PC-3 (cell line): ENCODE measurements around the gene PASK.

Source experiments
- CTCF ChIP-seq: fragments of 300-600 bp; sonication (generic); conservative IDR thresholded peaks from 2 replicates; pipeline ENCODE4 v1.5.1; 2017; ENCODE audit warnings: antibody characterized with exemption, low read depth, mild to moderate bottlenecking, low read length
- EZH2 ChIP-seq: fragments of 300-600 bp; sonication (generic); IDR thresholded peaks from one replicate; pipeline ENCODE4 v1.6.1; 2017; ENCODE audit warnings: antibody characterized with exemption, mild to moderate bottlenecking, low read length; ENCODE audit not compliant: unreplicated experiment
- EZH2phosphoT487 ChIP-seq: fragments of 300-600 bp; sonication (generic); IDR thresholded peaks from 2 replicates; pipeline ENCODE4 v1.6.1; 2018; ENCODE audit warnings: mild to moderate bottlenecking, antibody characterized with exemption, low read length, borderline replicate concordance

GRCh38 chr2:241182531-241183133 is 33.4 kb upstream of the PASK start:
- no peak for TF ChIP-seq CTCF
- no peak for TF ChIP-seq EZH2
- TF ChIP-seq EZH2phosphoT487: no peak
